ENCODE results near the gene ANKRD61.
"Not testable (repeated sequence)": the region's sequence is repeated elsewhere in the genome, so short reads cannot be mapped to it uniquely, and the experiment has no call there.

The ANKRD61 gene

GRCh38 chr7:6030988-6031387, at the start of gene ANKRD61:
ANKRD61 (plus strand) TSS chr7:6031376; CDS start chr7:6031376, 0 bp downstream.
- no peak for DNase-seq (ENCODE audit: low spot score)

GRCh38 chr7:5987061-5987460, 44.1 kb upstream of the ANKRD61 start:
- DNase-seq (ENCODE audit: low spot score) = not testable (repeated sequence)

- DNase-seq (ENCODE audit: low spot score) = peak; percentile 48
Observed at GRCh38 chr7:5997210-5997808, 33.9 kb upstream of the ANKRD61 start.

- DNase-seq (ENCODE audit: low spot score) = no peak
Observed at GRCh38 chr7:6007386-6007785, 23.8 kb upstream of the ANKRD61 start.

- not testable (repeated sequence) for DNase-seq (ENCODE audit: low spot score)
Observed at GRCh38 chr7:6007835-6008590, 23.2 kb upstream of the ANKRD61 start.

- peak; percentile 95 for DNase-seq (ENCODE audit: low spot score)
Observed at GRCh38 chr7:6008668-6009611, 22.2 kb upstream of the ANKRD61 start, which contains the start of the genes AIMP2 and PMS2. AIMP2 (plus strand) TSS chr7:6009272; CDS start chr7:6009364, 92 bp downstream. PMS2 (minus strand) TSS chr7:6009049; CDS start chr7:6009019, 30 bp downstream.

GRCh38 chr7:6010370-6010769, 20.8 kb upstream of the ANKRD61 start:
- DNase-seq (ENCODE audit: low spot score) = not testable (repeated sequence)

GRCh38 chr7:6011541-6011940, 19.6 kb upstream of the ANKRD61 start:
- DNase-seq (ENCODE audit: low spot score) = no peak

GRCh38 chr7:6012355-6013104, 18.6 kb upstream of the ANKRD61 start:
- DNase-seq (ENCODE audit: low spot score) = no peak

- DNase-seq (ENCODE audit: low spot score) = peak; percentile 23
Observed at GRCh38 chr7:6015917-6016652, 15.1 kb upstream of the ANKRD61 start.

GRCh38 chr7:6016653-6016966, 14.6 kb upstream of the ANKRD61 start:
- DNase-seq (ENCODE audit: low spot score) = no peak

GRCh38 chr7:6020371-6021286, 10.5 kb upstream of the ANKRD61 start:
- no peak for DNase-seq (ENCODE audit: low spot score)

- no peak for DNase-seq (ENCODE audit: low spot score)
Observed at GRCh38 chr7:6022707-6023106, 8.5 kb upstream of the ANKRD61 start.

GRCh38 chr7:6023974-6024435, 7.2 kb upstream of the ANKRD61 start:
- DNase-seq (ENCODE audit: low spot score) = no peak

- peak; percentile 86 for DNase-seq (ENCODE audit: low spot score)
Observed at GRCh38 chr7:6026011-6026819, 5.0 kb upstream of the ANKRD61 start.

- DNase-seq (ENCODE audit: low spot score) = no peak
Observed at GRCh38 chr7:6026820-6027311, 4.3 kb upstream of the ANKRD61 start.

GRCh38 chr7:6027806-6028365, 3.3 kb upstream of the ANKRD61 start:
- no peak for DNase-seq (ENCODE audit: low spot score)

- no peak for DNase-seq (ENCODE audit: low spot score)
Observed at GRCh38 chr7:6028563-6028962, 2.6 kb upstream of the ANKRD61 start.

Measured in iPS-NIHi11 (cell line).